NCI-H2227 (cell line): Measurements from ENCODE around the gene TMEM164.
A peak's percentile ranks its signal among the peaks of the same experiment; 100 is the strongest.

ENCODE experiments used
- DNase-seq: peaks from one replicate; lab custom pipeline; 2025; ENCODE audit not compliant: unreplicated experiment; lab: John Stamatoyannopoulos, UW

Gene TMEM164

GRCh38 chrX:110188701-110189558 is 186.0 kb downstream of the TMEM164 start:
- no peak for DNase-seq

- DNase-seq = no peak
Observed at GRCh38 chrX:110192516-110192915, 189.6 kb downstream of the TMEM164 start.

- no peak for DNase-seq
Observed at GRCh38 chrX:110194977-110195376, 192.1 kb downstream of the TMEM164 start.

- no peak for DNase-seq
Observed at GRCh38 chrX:110201799-110202198, 198.9 kb downstream of the TMEM164 start.

- DNase-seq = no peak
Observed at GRCh38 chrX:110204986-110205385, 202.1 kb downstream of the TMEM164 start.

- DNase-seq = no peak
Observed at GRCh38 chrX:110208092-110208491, 205.2 kb downstream of the TMEM164 start.

GRCh38 chrX:110210417-110211139 is 207.7 kb downstream of the TMEM164 start:
- peak; percentile 71 for DNase-seq

GRCh38 chrX:110211340-110211739 is 208.4 kb downstream of the TMEM164 start:
- no peak for DNase-seq

GRCh38 chrX:110212299-110212698 is 209.4 kb downstream of the TMEM164 start:
- peak; percentile 14 for DNase-seq

GRCh38 chrX:110213183-110213582 is 210.3 kb downstream of the TMEM164 start:
- DNase-seq = no peak

GRCh38 chrX:110214684-110215083 is 211.8 kb downstream of the TMEM164 start:
- DNase-seq = no peak

GRCh38 chrX:110215411-110215810 is 212.5 kb downstream of the TMEM164 start:
- no peak for DNase-seq

GRCh38 chrX:110216027-110216426 is 213.1 kb downstream of the TMEM164 start:
- DNase-seq = no peak

- no peak for DNase-seq
Observed at GRCh38 chrX:110218591-110218990, 215.7 kb downstream of the TMEM164 start.

- no peak for DNase-seq
Observed at GRCh38 chrX:110219920-110220319, 217.0 kb downstream of the TMEM164 start.

- no peak for DNase-seq
Observed at GRCh38 chrX:110222497-110223257, 219.8 kb downstream of the TMEM164 start.

GRCh38 chrX:110224926-110225617 is 222.2 kb downstream of the TMEM164 start:
- no peak for DNase-seq

GRCh38 chrX:110226931-110227330 is 224.0 kb downstream of the TMEM164 start:
- no peak for DNase-seq
